Measurements from ENCODE around the gene MRPS31.
"Not testable (repeated sequence)": the region's sequence is repeated elsewhere in the genome, so short reads cannot be mapped to it uniquely, and the experiment has no call there.

Gene MRPS31

GRCh38 chr13:40758811-40759210 is 12.2 kb downstream of the MRPS31 start:
- no peak for DNase-seq

- DNase-seq: no peak
These were observed 14.9 kb downstream of the MRPS31 start for GRCh38 chr13:40756042-40756441.

GRCh38 chr13:40755082-40755700 is 15.8 kb downstream of the MRPS31 start:
- DNase-seq: no peak

GRCh38 chr13:40749327-40749726 is 21.7 kb downstream of the MRPS31 start:
- no peak for DNase-seq

- not testable (repeated sequence) for DNase-seq
These were observed 35.8 kb downstream of the MRPS31 start for GRCh38 chr13:40735232-40735548.

GRCh38 chr13:40734536-40735231 is 36.3 kb downstream of the MRPS31 start:
- not testable (repeated sequence) for DNase-seq

- DNase-seq: no peak
These were observed 38.3 kb downstream of the MRPS31 start for GRCh38 chr13:40732658-40733057.

- no peak for DNase-seq
These were observed 42.4 kb downstream of the MRPS31 start for GRCh38 chr13:40728595-40728994.

GRCh38 chr13:40714433-40714832 is 56.6 kb downstream of the MRPS31 start:
- DNase-seq: not testable (repeated sequence)

- DNase-seq: no peak
These were observed 64.6 kb downstream of the MRPS31 start for GRCh38 chr13:40706439-40706838.

- DNase-seq: no peak
These were observed 73.3 kb downstream of the MRPS31 start for GRCh38 chr13:40697711-40698110.

- DNase-seq: no peak
These were observed 76.6 kb downstream of the MRPS31 start for GRCh38 chr13:40694426-40694825.

- no peak for DNase-seq
These were observed 78.0 kb downstream of the MRPS31 start for GRCh38 chr13:40692946-40693345.

- no peak for DNase-seq
These were observed 82.2 kb downstream of the MRPS31 start for GRCh38 chr13:40688781-40689180.

- DNase-seq: peak; percentile 42
These were observed 88.3 kb downstream of the MRPS31 start for GRCh38 chr13:40682449-40683240.

GRCh38 chr13:40681341-40682146 is 89.4 kb downstream of the MRPS31 start:
- no peak for DNase-seq

- DNase-seq: no peak
These were observed 90.2 kb downstream of the MRPS31 start for GRCh38 chr13:40680659-40681323.

- DNase-seq: no peak
These were observed 91.5 kb downstream of the MRPS31 start for GRCh38 chr13:40679480-40679985.

Data from NCI-H1694 (cell line).